Measurements from ENCODE around the gene SLC25A27. TPM values are rescaled to one million over a fixed set of nuclear protein-coding genes. Genes with fewer than 3 reads are reported as not detected.

SLC25A27 gene
- total RNA-seq, 1 experiment from 2014 or later: 0.45 TPM

DNA sequence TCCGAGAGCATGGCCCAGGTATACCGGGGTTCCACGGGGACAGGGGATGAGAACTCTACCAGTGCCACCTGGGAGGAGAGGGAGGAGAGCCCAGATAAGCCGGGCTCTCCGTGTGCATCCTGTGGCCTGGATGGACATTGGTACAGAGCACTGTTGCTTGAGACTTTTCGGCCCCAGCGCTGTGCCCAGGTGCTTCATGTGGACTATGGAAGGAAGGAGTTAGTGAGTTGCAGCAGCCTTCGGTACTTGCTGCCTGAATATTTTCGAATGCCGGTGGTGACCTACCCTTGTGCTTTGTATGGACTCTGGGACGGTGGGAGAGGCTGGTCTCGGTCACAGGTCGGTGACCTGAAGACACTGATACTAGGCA lies 36.2 kb downstream of the SLC25A27 start:
- Histone ChIP-seq H3K27ac (ENCODE audit: low read depth, low read length, poor library complexity, severe bottlenecking) (no peak overlapping the region), H3K36me3 (ENCODE audit: insufficient read depth, low read length, poor library complexity, severe bottlenecking) (no peaks in the 10 kb centered on the region), H3K4me3 (ENCODE audit: low read depth, low read length, poor library complexity, severe bottlenecking) (no peak overlapping the region), H3K27me3 (replicated peaks; ENCODE audit: insufficient read depth, low read depth, low read length, poor library complexity) (peaks cover 9% of the 10 kb centered on the region), H3K9me3 (ENCODE audit: low read depth, low read length, poor library complexity, severe bottlenecking) (no peaks in the 10 kb centered on the region), H3K4me1 (ENCODE audit: insufficient read depth, low read length, poor library complexity, severe bottlenecking) (no peaks in the 10 kb centered on the region)
- ChIA-PET POLR2A (ENCODE audit: low non-redundant PET) (no interaction called here), CTCF (no interaction called here)
- DNase-seq (ENCODE audit: low spot score): no peak
- no TSS peak for BruUV-seq (replicated peaks)
- intact Hi-C loops (cut with micrococcal nuclease; ENCODE audit: unreplicated experiment): no loop called here
- TF ChIP-seq, protein P1, sequence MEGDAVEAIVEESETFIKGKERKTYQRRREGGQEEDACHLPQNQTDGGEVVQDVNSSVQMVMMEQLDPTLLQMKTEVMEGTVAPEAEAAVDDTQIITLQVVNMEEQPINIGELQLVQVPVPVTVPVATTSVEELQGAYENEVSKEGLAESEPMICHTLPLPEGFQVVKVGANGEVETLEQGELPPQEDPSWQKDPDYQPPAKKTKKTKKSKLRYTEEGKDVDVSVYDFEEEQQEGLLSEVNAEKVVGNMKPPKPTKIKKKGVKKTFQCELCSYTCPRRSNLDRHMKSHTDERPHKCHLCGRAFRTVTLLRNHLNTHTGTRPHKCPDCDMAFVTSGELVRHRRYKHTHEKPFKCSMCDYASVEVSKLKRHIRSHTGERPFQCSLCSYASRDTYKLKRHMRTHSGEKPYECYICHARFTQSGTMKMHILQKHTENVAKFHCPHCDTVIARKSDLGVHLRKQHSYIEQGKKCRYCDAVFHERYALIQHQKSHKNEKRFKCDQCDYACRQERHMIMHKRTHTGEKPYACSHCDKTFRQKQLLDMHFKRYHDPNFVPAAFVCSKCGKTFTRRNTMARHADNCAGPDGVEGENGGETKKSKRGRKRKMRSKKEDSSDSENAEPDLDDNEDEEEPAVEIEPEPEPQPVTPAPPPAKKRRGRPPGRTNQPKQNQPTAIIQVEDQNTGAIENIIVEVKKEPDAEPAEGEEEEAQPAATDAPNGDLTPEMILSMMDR (conservative IDR thresholded peaks at IDR 0.05; ENCODE audit: low read depth, low read length): no peak
- TF ChIP-seq EZH2 (IDR thresholded peaks at IDR 0.05; ENCODE audit: borderline replicate concordance, low read depth, low read length, poor library complexity, severe bottlenecking): no peak

DNA sequence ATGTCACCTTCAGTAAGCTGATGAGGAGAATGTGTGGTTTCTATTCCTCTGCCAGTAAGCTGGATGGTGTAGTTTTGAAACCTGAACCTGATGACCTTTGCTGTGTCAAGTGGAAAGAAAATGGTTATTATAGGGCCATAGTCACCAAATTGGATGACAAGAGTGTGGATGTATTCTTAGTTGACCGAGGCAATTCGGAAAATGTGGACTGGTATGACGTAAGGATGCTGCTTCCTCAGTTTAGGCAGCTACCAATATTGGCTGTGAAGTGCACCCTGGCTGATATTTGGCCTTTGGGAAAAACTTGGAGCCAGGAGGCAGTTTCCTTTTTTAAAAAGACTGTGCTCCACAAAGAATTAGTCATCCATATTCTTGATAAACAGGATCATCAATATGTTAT lies 36.9 kb downstream of the SLC25A27 start:
- ChIA-PET POLR2A (ENCODE audit: low non-redundant PET) (no interaction called here), CTCF (no interaction called here)
- Histone ChIP-seq H3K36me3 (ENCODE audit: insufficient read depth, low read length, poor library complexity, severe bottlenecking) (no peaks in the 10 kb centered on the region), H3K27ac (ENCODE audit: low read depth, low read length, poor library complexity, severe bottlenecking) (no peak overlapping the region), H3K9me3 (ENCODE audit: low read depth, low read length, poor library complexity, severe bottlenecking) (no peaks in the 10 kb centered on the region), H3K4me3 (ENCODE audit: low read depth, low read length, poor library complexity, severe bottlenecking) (no peak overlapping the region), H3K27me3 (replicated peaks; ENCODE audit: insufficient read depth, low read depth, low read length, poor library complexity) (peaks cover 11% of the 10 kb centered on the region), H3K4me1 (ENCODE audit: insufficient read depth, low read length, poor library complexity, severe bottlenecking) (no peaks in the 10 kb centered on the region)
- TF ChIP-seq, protein P1 (conservative IDR thresholded peaks at IDR 0.05; ENCODE audit: low read depth, low read length): no peak
- TF ChIP-seq EZH2 (IDR thresholded peaks at IDR 0.05; ENCODE audit: borderline replicate concordance, low read depth, low read length, poor library complexity, severe bottlenecking): no peak
- no TSS peak for BruUV-seq (replicated peaks)
- DNase-seq (ENCODE audit: low spot score): no peak
- intact Hi-C loops (cut with micrococcal nuclease; ENCODE audit: unreplicated experiment): no loop called here

DNA sequence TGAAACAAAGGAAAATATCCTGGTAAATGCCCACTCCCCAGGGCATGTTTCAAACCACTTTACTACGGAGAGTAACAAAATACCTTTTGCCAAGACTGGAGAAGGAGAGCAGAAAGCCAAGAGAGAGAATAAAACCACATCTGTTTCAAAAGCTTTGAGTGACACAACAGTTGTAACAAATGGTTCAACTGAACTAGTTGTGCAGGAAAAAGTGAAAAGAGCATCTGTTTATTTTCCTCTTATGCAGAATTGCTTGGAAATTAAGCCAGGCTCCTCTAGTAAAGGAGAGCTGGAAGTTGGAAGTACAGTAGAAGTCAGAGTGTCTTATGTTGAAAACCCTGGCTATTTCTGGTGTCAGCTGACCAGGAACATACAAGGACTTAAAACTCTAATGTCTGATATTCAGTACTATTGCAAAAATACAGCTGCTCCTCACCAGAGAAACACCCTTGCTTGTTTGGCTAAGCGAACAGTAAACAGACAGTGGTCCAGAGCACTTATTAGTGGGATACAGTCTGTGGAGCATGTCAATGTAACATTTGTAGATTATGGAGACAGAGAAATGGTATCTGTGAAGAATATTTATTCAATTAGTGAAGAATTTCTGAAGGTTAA lies 37.5 kb downstream of the SLC25A27 start:
- Histone ChIP-seq H3K4me1 (ENCODE audit: insufficient read depth, low read length, poor library complexity, severe bottlenecking) (no peaks in the 10 kb centered on the region), H3K9me3 (ENCODE audit: low read depth, low read length, poor library complexity, severe bottlenecking) (no peaks in the 10 kb centered on the region), H3K4me3 (ENCODE audit: low read depth, low read length, poor library complexity, severe bottlenecking) (no peak overlapping the region), H3K27me3 (replicated peaks; ENCODE audit: insufficient read depth, low read depth, low read length, poor library complexity) (peaks cover 14% of the 10 kb centered on the region), H3K36me3 (ENCODE audit: insufficient read depth, low read length, poor library complexity, severe bottlenecking) (no peaks in the 10 kb centered on the region), H3K27ac (ENCODE audit: low read depth, low read length, poor library complexity, severe bottlenecking) (no peak overlapping the region)
- ChIA-PET POLR2A (ENCODE audit: low non-redundant PET) (no interaction called here), CTCF (no interaction called here)
- BruUV-seq (replicated peaks): no TSS peak
- DNase-seq (ENCODE audit: low spot score): no peak
- TF ChIP-seq EZH2 (IDR thresholded peaks at IDR 0.05; ENCODE audit: borderline replicate concordance, low read depth, low read length, poor library complexity, severe bottlenecking): no peak
- TF ChIP-seq, protein P1 (conservative IDR thresholded peaks at IDR 0.05; ENCODE audit: low read depth, low read length): no peak
- intact Hi-C loops (cut with micrococcal nuclease; ENCODE audit: unreplicated experiment): no loop called here

All from A673 (cell line).